IPS-18c (cell line): Measurements from ENCODE around the gene TFG.
"Not testable (repeated sequence)": the region's sequence is repeated elsewhere in the genome, so short reads cannot be mapped to it uniquely, and the experiment has no call there.

Experiments used
- H3K4me3 ChIP-seq: 2 replicates; pipeline ENCODE4 v1.7.0; 2013; ENCODE audit warnings: low read depth, mild to moderate bottlenecking, low read length, moderate library complexity; ENCODE audit not compliant: insufficient read depth
- H3K9me3 ChIP-seq: one replicate; pipeline ENCODE4 v1.6.1; 2013; ENCODE audit warnings: mild to moderate bottlenecking, low read length, moderate library complexity; ENCODE audit not compliant: control insufficient read depth, insufficient read depth

The TFG gene

DNA sequence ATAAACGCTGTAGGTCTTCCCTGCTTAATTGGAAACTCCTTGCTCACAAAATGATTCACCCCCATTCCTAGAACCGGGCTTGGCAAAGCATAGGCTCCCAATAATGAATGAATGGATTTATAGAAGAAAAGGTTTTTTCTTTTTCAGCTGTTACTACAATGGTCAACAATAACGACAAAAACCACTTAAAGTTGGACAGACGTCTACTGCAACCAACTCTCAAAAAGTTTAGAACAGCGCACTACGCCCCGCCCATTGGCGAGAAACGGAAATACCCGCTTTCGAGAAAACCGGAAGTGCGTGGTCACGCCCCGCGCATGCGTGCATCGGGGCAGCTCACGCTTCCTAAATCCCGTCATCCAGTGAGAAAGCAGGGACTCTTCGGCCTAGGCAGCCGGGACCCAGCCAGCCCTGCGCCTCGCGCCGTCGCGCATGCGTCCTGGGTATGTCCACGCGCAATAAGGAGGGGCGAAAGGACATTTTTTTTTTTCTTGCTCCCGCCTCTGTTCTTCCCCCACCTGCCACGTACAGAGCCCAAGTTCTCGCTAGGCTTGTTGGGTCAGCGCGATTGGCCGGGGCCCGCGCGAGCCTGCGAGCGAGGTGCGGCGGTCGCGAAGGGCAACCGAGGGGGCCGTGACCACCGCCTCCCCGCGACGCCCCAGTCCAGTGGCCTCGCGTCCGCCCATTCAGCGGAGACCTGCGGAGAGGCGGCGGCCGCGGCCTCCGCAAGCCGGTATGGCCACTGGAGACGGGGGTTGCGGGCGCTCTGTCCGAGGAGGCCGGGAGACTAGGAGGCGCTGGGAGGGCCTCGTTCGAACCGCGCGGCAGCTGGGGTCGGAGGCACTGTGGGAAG lies at the start of gene TFG:
TFG (plus strand) TSS at position 506 of the 853 bp plus-strand sequence. CDS start 4,192 bp downstream, outside the sequence.
- Histone ChIP-seq H3K4me3 (peak within 1 kb of the TSS; percentile 86), H3K9me3 (peaks cover 2% of the 10 kb centered on the region)

DNA sequence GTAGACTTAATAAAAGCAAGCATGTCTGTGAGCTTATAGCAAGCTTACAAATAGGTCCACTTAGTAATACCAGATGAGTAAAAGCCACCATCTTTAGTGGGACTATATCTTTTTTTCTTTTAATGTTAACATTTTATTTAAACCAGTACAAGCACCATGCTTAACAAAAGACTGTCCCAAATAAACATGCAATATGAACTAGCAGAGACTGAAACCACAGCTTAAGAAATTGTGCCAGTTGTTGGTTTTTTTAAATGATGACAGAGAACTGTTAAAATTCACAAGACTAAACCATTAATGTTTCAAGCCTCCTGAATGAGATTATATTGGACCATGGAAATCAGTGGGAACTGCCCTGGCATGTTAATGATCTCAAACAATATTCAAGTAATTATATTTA lies 48.0 kb upstream of the TFG start:
- H3K4me3 ChIP-seq, H3K9me3 ChIP-seq: not testable (repeated sequence)

DNA sequence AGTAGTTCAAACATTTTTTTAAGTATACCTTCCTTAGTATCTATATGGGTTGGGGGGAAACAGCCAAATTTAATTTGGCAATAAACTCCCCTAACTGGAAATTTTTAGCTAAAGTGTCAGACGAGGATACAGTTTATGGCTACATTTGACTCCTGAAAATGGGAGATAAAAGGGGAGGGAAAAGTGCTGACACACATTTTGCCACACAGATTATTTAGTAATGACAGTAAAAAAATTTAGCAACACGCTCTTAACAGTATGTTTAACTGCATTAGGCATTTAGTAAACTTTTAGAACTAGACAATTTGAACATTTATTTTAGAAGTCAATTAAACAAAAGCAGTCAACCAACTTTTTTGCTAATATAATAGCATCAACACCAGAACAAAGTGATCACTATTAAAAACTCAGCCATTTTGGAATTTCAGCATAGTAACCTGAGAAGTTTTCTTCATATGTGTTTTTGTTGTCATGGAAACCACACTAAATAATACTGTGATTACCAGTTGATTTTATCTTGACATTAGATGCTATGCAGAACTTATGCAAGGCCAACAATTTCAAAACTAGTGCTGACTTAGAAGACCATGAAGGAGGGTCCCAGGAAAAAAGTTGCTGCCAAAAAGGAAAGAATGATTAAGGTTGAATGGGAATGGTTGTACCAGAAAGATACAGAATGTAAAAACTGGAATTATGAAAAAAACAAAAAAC lies 47.0 kb upstream of the TFG start:
- H3K9me3 ChIP-seq: peaks cover under 1% of the 10 kb centered on the region
- no peak overlapping the region for H3K4me3 ChIP-seq

- Histone ChIP-seq H3K4me3 (no peak overlapping the region), H3K9me3 (peaks cover 4% of the 10 kb centered on the region)
Measured at GRCh38 chr3:100665230-100665629, 44.1 kb upstream of the TFG start.

DNA sequence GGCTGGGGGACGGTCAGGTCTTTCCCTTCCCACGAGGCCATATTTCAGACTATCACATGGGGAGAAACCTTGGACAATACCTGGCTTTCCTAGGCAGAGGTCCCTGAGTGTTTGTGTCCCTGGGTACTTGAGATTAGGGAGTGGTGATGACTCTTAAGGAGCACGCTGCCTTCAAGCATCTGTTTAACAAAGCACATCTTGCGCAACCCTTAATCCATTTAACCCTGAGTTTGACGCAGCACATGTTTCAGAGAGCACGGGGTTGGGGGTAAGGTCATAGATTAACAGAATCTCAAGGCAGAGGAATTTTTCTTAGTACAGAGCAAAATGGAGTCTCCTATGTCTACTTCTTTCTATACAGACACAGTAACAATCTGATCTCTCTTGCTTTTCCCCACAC lies 42.6 kb upstream of the TFG start:
- not testable (repeated sequence) for H3K4me3 ChIP-seq, H3K9me3 ChIP-seq

DNA sequence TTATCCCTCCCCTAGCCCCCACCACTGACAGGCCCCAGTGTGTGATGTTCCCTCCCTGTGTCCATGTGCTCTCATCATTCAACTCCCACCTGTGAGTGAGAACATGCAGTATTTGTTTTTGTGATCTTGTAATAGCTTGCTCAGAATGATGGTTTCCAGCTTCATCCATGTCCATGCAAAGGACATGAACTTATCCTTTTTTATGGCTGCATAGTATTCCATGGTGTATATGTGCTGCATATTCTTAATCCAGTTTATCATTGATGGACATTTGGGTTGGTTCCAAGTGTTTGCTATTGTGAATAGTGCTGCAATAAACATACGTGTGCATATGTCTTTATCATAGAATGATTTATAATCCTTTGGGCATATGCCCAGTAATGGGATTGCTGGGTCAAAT lies 42.0 kb upstream of the TFG start:
- H3K9me3 ChIP-seq, H3K4me3 ChIP-seq: not testable (repeated sequence)

DNA sequence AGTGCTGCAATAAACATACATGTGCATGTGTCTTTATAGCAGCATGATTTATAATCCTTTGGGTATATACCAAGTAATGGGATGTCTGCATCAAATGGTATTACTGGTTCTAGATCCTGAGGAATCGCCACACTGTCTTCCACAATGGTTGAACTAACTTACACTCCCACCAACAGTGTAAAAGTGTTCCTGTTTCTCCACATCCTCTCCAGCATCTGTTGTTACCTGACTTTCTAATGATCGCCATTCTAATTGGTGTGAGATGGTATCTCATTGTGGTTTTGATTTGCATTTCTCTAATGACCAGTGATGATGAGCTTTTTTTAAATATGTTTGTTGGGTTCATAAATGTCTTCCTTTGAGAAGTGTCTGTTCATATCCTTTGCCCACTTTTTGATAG lies 38.3 kb upstream of the TFG start:
- not testable (repeated sequence) for H3K4me3 ChIP-seq, H3K9me3 ChIP-seq

DNA sequence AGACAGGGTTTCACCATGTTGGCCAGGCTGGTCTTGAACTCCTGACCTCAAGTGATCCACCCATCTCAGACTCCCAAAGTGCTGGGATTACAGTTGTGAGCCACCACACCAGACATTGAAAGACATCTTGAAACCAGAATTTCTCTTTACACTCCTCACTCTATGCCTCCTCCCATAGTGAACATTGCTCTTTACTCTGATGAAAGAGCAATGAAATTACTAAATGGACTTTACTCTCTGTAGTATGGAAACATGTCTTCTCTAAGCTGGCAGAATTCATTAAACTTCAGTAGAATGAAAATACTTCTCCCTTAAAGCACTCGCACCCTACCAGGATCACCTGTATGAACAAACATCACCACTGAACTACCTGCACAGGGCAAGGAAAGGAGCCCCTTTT lies 27.8 kb upstream of the TFG start:
- Histone ChIP-seq H3K4me3 (no peak overlapping the region), H3K9me3 (no peaks in the 10 kb centered on the region)

DNA sequence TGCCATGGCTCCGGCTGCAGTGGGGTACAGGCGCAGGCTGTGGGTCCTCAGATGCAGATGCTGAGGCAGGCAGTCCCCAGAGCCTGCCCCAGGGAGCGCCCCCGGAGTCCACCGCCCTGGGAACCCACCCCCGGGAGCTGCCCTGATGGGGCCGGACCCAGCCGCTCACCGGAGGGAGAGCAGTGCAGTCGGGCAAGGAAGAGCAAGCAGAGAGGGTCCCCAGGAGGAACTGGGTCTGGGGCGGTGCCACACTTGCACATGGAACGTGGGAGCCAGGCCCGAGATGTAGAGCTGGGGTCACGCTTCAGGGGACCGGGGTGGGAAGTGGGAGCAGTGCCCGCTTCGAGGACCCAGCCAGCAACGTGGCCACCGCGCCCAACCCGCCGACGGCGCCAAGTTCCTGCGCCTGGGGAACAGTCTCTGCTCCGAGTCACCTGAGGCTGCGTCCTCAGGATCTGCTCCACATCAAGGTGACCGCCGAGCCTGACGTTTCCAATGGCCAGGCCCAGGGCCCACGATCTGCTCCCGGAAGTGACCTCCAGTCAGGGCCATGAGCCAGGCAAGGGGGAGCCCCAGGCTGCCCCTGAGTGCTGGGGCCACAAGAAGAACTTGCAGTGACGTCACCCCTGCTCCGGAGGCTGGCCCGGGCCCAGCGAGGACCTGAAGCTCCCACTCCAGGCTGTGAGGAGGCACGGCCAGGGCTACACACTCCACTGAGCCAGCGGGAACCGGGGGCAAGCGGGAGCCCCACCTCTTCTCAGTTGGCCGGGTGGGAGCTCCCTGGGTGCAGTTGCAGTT lies 27.0 kb upstream of the TFG start:
- Histone ChIP-seq H3K4me3 (no peak overlapping the region), H3K9me3 (no peaks in the 10 kb centered on the region)

- Histone ChIP-seq H3K4me3 (no peak overlapping the region), H3K9me3 (no peaks in the 10 kb centered on the region)
Measured at GRCh38 chr3:100682854-100683760, 26.2 kb upstream of the TFG start.

DNA sequence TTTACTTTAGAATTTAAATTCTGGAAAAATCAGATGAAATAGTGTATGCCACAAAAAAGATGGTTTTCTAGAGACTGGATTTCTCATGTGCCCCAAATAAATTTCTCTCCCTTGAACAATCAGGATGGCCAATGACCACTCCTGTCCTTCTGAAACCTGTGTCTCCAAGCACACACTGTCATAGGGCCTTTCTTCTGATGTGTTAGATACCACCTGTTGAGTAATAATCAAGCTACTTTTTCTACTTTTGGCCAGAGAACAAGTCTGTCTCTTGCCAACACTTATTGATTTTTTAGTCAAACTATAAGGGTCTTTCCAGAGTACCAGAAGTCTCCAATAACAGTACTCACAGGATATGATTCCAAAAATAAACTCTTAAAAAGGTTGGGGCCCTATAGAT lies 16.1 kb upstream of the TFG start:
- no peak overlapping the region for H3K4me3 ChIP-seq

DNA sequence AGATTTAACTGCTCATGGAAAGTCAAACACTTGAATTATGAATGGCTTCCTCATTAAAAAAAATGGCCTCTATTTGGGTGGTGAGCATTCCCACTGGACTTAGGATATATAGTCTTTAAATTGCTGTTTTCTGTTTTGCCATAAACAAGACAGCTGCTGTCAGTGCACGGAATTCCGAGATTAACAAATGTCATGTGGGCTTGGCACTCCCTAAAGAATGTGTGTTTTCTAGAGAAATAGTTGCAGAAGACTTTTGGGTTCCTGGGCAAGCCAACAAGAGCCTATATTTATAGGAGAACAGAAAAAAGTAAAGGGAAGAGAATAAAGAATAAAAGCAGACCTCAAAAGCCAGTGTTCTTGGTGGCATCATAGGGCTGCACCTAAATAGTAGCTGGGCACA lies 13.6 kb upstream of the TFG start:
- H3K9me3 ChIP-seq: peaks cover 3% of the 10 kb centered on the region
- H3K4me3 ChIP-seq: no peak overlapping the region

More for the DNA sequence above, 16.1 kb upstream of the TFG start:
- H3K9me3 ChIP-seq: peaks cover 3% of the 10 kb centered on the region

GRCh38 chr3:100696161-100696560 lies 13.1 kb upstream of the TFG start:
- Histone ChIP-seq H3K9me3 (peaks cover under 1% of the 10 kb centered on the region), H3K4me3 (no peak overlapping the region)

DNA sequence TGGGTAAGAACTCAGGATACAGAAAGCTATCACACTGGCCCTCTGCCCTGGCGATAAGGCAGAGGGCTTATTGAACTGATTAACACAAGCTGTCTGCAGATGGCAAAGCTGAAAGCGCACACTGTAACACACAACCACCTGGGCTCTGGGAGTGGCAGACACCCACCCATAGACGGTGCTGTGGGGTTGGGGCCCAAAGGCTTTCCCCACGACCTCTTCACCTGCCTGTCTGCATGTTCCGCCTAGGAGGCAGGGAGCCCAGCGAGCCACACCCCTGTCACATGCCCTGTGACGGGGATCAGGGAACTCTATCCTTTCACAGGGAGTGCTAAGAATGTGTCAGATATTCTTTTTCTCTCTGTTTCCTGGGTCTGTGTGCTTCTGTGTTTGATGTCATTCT lies 12.1 kb upstream of the TFG start:
- Histone ChIP-seq H3K9me3 (no peaks in the 10 kb centered on the region), H3K4me3 (no peak overlapping the region)

DNA sequence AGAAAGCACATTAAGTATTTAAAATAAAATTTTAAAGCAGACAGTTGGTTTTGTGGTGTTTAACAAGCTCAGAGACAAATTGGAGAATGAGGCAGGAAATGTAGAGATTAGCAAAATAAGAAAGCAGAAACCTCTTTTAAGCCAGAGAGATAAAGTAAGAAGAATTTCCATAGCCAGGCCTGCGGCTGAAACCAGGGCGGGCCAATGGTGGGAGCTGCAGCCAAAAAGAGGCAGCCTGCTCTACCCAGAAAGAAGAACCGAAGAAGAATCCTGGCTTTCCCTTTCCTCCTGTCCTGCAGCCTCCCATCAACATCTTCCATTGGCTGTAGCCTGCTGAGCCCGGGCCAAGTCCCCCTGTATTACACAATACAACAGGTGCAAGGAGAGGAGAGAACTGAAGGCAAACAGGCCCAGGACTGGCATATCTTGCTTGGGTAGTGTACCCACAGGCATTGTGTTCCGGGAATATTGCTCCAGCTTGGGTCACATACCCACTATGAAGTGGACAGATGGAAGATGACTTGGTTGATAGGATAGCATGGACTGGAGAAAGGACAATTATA lies 11.5 kb upstream of the TFG start:
- Histone ChIP-seq H3K4me3 (no peak overlapping the region), H3K9me3 (no peaks in the 10 kb centered on the region)

GRCh38 chr3:100698736-100699135 lies 10.6 kb upstream of the TFG start:
- Histone ChIP-seq H3K4me3 (no peak overlapping the region), H3K9me3 (no peaks in the 10 kb centered on the region)

DNA sequence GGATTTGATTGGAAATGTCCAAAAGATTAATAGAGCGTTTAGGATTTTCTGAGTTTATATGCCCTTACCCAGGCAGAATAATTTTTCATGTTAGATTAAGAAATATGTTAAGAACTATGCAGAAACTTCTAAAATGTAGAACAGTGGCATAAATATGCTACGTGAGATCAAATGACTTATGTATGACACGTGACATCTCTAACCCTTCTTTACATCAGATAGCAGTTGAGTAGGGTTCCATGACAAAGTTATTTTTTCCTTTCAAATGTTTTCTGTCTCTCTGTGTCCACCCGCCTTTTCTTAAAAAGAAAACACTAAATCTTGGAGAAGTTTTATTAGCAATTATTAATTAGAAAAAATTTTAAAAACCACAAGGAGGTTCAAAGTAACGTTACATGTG lies 8.6 kb upstream of the TFG start:
- Histone ChIP-seq H3K4me3 (no peak overlapping the region), H3K9me3 (peaks cover 2% of the 10 kb centered on the region)
